Gastrocnemius medialis (tissue), 4 donors: ENCODE results near the gene CTNNA2. TPM values are rescaled to one million over a fixed set of nuclear protein-coding genes. Genes with fewer than 3 reads are reported as not detected.

Source experiments
- ATAC-seq, 2 donors: fragments of 150-250 bp; one replicate each; pipeline ENCODE4 v1.9.1; 2016
- DNase-seq, 2 donors: peaks; one replicate each; pipeline ENCODE4 v3.0.0-alpha.2; 2019
- H3K27ac ChIP-seq, 4 donors: fragments of 200-600 bp; sonication (generic); 1 replicate in 1 of 4; 2 replicates in 3 of 4; pipeline ENCODE4 v1.5.1; 2016 to 2018; ENCODE audit warnings: mild to moderate bottlenecking in 2 of 4, moderate library complexity in 1 of 4
- H3K27me3 ChIP-seq, 3 donors: fragments of 200-600 bp; sonication (generic) in 2 of 3; 1 replicate in 1 of 3; 2 replicates in 2 of 3; pipeline versions ENCODE4 v1.5.1 to v1.6.0; 2016 to 2019; ENCODE audit warnings: mild to moderate bottlenecking in 1 of 3, moderate library complexity in 1 of 3
- H3K36me3 ChIP-seq, 2 donors: fragments of 200-600 bp; sonication (generic) in 1 of 2; one replicate each; pipeline ENCODE4 v1.5.1; 2017 to 2018
- H3K4me1 ChIP-seq, 2 donors: fragments of 200-600 bp; sonication (generic) in 1 of 2; one replicate each; pipeline ENCODE4 v1.5.1; 2016 to 2017; ENCODE audit warnings: mild to moderate bottlenecking in 2 of 2
- H3K4me3 ChIP-seq, 4 donors: fragments of 200-600 bp; sonication (generic) in 3 of 4; 1 replicate in 1 of 4; 2 replicates in 3 of 4; pipeline ENCODE4 v1.5.1; 2016 to 2019; ENCODE audit warnings: mild to moderate bottlenecking in 2 of 4
- H3K9me3 ChIP-seq, 3 donors: fragments of 200-600 bp; sonication (generic) in 2 of 3; 1 replicate in 1 of 3; 2 replicates in 2 of 3; pipeline ENCODE4 v1.5.1; 2016 to 2019
- POLR2A ChIP-seq, 2 donors: fragments of 450-650 bp; IDR thresholded peaks; one replicate each; pipeline ENCODE4 v1.6.1; 2017; ENCODE audit warnings: antibody characterized with exemption in 2 of 2, mild to moderate bottlenecking in 2 of 2, moderate library complexity in 2 of 2
- in situ Hi-C, 4 donors: fragments of 200-750 bp; cut with MboI; loops; one replicate each; pipeline versions ENCODE4 v1.15.0 to v1.8.0; 2017; ENCODE audit warnings: low sequenced_read_pairs in 4 of 4
- intact Hi-C: fragments of 100-400 bp; cut with DNase I; formaldehyde crosslinking; loops from one replicate; pipeline ENCODE4 v1.15.1; 2023; ENCODE audit warnings: low total_unique reads
- total RNA-seq, 4 donors: library from RNA; depleted of rRNA; stranded (reverse); fragments of >200 nt; gene quantifications; one replicate each; pipeline versions ENCODE4 v1.1.0 to v1.2.3, GENCODE V29; 2016
- TF ChIP-seq, protein P1 (sequence below), 5 experiments: fragments of 450-650 bp in 3 of 5; fragments of 200-600 bp in 2 of 5; sonication (generic) in 2 of 5; IDR thresholded peaks in 4 of 5; conservative IDR thresholded peaks in 1 of 5; 1 replicate in 4 of 5; 2 replicates in 1 of 5; pipeline ENCODE4 v1.5.1; 2016 to 2019; ENCODE audit warnings: antibody characterized with exemption in 5 of 5, mild to moderate bottlenecking in 3 of 5, moderate library complexity in 3 of 5

CTNNA2 gene
- total RNA-seq, 4 donors from 2014 or later: not detected

DNA sequence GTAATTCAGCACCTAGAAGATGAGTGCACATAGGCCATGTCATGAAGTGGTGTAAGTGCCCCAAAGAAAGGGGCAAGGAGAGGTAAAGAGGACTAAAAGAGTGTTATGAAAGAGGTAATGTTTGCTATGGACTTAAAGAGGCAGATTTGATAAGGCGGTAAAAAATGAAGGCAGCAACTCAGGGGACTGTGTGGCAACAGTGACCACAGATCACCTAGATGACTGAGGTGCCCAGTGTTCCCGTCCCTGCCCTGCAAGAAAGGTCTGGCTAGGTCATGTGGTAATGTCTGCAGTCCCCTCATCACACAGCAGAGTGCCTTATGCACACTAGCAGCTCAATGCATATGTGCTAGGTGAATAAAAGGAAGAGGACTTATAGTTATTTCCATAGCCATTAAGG lies 434.9 kb downstream of the CTNNA2 start:
- H3K9me3 ChIP-seq: no peaks in the 10 kb centered on the region
- no peak overlapping the region for H3K4me3 ChIP-seq
- H3K4me1 ChIP-seq: peaks cover 0 to 16% of the 10 kb centered on the region in 2 donors
- no peak for TF ChIP-seq POLR2A (IDR thresholded peaks at IDR 0.05)
- TF ChIP-seq, protein P1, sequence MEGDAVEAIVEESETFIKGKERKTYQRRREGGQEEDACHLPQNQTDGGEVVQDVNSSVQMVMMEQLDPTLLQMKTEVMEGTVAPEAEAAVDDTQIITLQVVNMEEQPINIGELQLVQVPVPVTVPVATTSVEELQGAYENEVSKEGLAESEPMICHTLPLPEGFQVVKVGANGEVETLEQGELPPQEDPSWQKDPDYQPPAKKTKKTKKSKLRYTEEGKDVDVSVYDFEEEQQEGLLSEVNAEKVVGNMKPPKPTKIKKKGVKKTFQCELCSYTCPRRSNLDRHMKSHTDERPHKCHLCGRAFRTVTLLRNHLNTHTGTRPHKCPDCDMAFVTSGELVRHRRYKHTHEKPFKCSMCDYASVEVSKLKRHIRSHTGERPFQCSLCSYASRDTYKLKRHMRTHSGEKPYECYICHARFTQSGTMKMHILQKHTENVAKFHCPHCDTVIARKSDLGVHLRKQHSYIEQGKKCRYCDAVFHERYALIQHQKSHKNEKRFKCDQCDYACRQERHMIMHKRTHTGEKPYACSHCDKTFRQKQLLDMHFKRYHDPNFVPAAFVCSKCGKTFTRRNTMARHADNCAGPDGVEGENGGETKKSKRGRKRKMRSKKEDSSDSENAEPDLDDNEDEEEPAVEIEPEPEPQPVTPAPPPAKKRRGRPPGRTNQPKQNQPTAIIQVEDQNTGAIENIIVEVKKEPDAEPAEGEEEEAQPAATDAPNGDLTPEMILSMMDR (IDR thresholded peaks at IDR 0.05 in 4 of 5, conservative IDR thresholded peaks at IDR 0.05 in 1 of 5): no peak
- intact Hi-C loops (no loop called here), in situ Hi-C loops (no loop called here)
- H3K36me3 ChIP-seq: no peaks in the 10 kb centered on the region
- DNase-seq (no peak), ATAC-seq (no peak)
- H3K27me3 ChIP-seq: no peaks in the 10 kb centered on the region
- no peak overlapping the region for H3K27ac ChIP-seq

DNA sequence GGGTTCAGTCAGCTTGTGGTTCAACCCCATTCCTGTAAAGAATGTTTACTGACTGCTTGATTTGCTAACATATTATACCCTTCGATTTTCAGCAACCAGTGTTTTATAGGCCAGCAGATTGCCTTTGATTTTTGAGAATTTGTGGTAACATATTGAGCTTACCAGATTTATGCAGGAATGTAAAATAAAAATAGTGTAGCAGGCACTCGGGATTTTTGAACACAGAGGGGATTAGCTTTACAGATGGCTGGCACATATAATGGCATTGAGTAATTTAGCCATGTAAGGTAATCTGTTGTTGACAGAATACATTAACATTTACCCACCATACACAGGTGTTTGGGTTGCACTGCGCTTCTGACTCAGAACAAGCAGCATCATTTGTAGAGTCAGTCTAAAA lies 437.7 kb downstream of the CTNNA2 start:
- Histone ChIP-seq H3K4me3 (no peak overlapping the region), H3K36me3 (no peaks in the 10 kb centered on the region), H3K9me3 (no peaks in the 10 kb centered on the region), H3K27me3 (no peaks in the 10 kb centered on the region), H3K27ac (no peak overlapping the region), H3K4me1 (peaks cover 0 to 16% of the 10 kb centered on the region in 2 donors)
- DNase-seq (no peak), ATAC-seq (no peak)
- intact Hi-C loops: no loop called here
- TF ChIP-seq POLR2A (IDR thresholded peaks at IDR 0.05): no peak
- TF ChIP-seq, protein P1 (IDR thresholded peaks at IDR 0.05 in 4 of 5, conservative IDR thresholded peaks at IDR 0.05 in 1 of 5): no peak
- in situ Hi-C loops: no loop called here

DNA sequence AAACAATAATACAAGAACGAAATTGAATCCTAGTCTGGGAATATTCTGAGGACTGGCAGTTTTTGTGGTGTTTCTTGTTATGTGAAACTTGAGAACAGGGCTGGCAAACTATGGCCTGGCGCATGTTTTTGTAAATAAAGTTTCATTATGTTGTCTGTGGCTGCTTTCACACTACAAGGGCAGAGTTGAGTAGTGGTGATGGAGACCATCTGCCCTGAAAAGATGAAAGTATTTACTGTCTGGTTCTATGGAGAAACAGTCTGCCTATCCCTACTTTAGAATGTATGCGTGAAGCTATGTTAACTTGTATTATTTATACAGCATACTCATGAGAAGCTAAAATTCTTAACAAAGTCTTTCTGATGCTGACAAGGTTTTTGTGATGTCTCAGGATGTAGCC lies 439.8 kb downstream of the CTNNA2 start:
- DNase-seq (no peak), ATAC-seq (no peak)
- intact Hi-C loops (no loop called here), in situ Hi-C loops (no loop called here)
- no peak overlapping the region for H3K27ac ChIP-seq
- no peaks in the 10 kb centered on the region for H3K36me3 ChIP-seq
- no peak overlapping the region for H3K4me3 ChIP-seq
- H3K4me1 ChIP-seq: peaks cover 0 to 7% of the 10 kb centered on the region in 2 donors
- H3K9me3 ChIP-seq: no peaks in the 10 kb centered on the region
- no peaks in the 10 kb centered on the region for H3K27me3 ChIP-seq
- no peak for TF ChIP-seq POLR2A (IDR thresholded peaks at IDR 0.05)
- TF ChIP-seq, protein P1 (IDR thresholded peaks at IDR 0.05 in 4 of 5, conservative IDR thresholded peaks at IDR 0.05 in 1 of 5): no peak

DNA sequence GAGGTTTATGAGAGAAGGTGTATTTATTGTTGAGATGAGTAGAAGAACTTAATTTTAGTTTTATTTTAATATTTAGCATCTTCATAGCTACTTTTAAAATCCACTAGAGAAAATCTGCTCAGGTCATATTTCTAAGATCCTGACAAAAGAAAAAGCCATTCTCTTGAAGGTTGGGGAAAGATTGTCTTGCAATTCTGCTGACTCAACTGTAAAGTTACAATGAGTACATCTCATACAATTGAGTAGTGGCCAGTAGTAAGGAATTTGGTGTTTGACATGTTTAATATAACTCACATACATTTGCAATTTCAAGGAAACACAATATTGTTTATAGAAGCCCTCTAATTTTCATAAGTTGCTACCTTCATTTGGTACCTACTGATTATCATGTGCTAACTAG lies 447.2 kb downstream of the CTNNA2 start:
- Histone ChIP-seq H3K4me1 (no peaks in the 10 kb centered on the region), H3K36me3 (no peaks in the 10 kb centered on the region), H3K4me3 (no peak overlapping the region), H3K9me3 (no peaks in the 10 kb centered on the region), H3K27me3 (no peaks in the 10 kb centered on the region), H3K27ac (no peak overlapping the region)
- DNase-seq: no peak
- in situ Hi-C loops: no loop called here
- no peak for TF ChIP-seq POLR2A (IDR thresholded peaks at IDR 0.05)
- TF ChIP-seq, protein P1 (IDR thresholded peaks at IDR 0.05 in 4 of 5, conservative IDR thresholded peaks at IDR 0.05 in 1 of 5): no peak
- intact Hi-C loops: no loop called here
- ATAC-seq: no peak

GRCh38 chr2:79960519-79960918 lies 447.7 kb downstream of the CTNNA2 start:
- Histone ChIP-seq H3K4me3 (no peak overlapping the region), H3K36me3 (no peaks in the 10 kb centered on the region), H3K27ac (no peak overlapping the region), H3K9me3 (no peaks in the 10 kb centered on the region), H3K27me3 (no peaks in the 10 kb centered on the region), H3K4me1 (no peaks in the 10 kb centered on the region)
- ATAC-seq (no peak), DNase-seq (no peak)
- no peak for TF ChIP-seq POLR2A (IDR thresholded peaks at IDR 0.05)
- TF ChIP-seq, protein P1 (IDR thresholded peaks at IDR 0.05 in 4 of 5, conservative IDR thresholded peaks at IDR 0.05 in 1 of 5): no peak
- intact Hi-C loops: no loop called here
- in situ Hi-C loops: no loop called here
